Transverse colon (tissue), 4 donors: ENCODE measurements around the gene SMPD2. TPM values are rescaled to one million over a fixed set of nuclear protein-coding genes. Genes with fewer than 3 reads are reported as not detected.

ENCODE experiments used
- DNase-seq: peaks from one replicate; pipeline ENCODE4 v3.0.0-alpha.2; 2019
- H3K27ac ChIP-seq, 4 donors: fragments of 200-600 bp; sonication (generic); 2 replicates each; pipeline ENCODE4 v1.5.1; 2016 to 2018; ENCODE audit warnings: inconsistent platforms in 4 of 4
- H3K27me3 ChIP-seq: fragments of 200-600 bp; sonication (generic); 2 replicates; pipeline ENCODE4 v1.5.1; 2017; ENCODE audit warnings: inconsistent platforms
- H3K36me3 ChIP-seq, 4 donors: fragments of 200-600 bp; sonication (generic); 2 replicates each; pipeline ENCODE4 v1.5.1; 2017 to 2019; ENCODE audit warnings: inconsistent platforms in 4 of 4
- H3K4me1 ChIP-seq, 4 donors: fragments of 200-600 bp; sonication (generic); 2 replicates each; pipeline ENCODE4 v1.5.1; 2017 to 2020; ENCODE audit warnings: inconsistent platforms in 4 of 4
- H3K4me3 ChIP-seq, 4 donors: fragments of 200-600 bp; sonication (generic); 1 replicate in 1 of 4; 2 replicates in 3 of 4; pipeline versions ENCODE4 v1.5.1 to v1.6.1; 2017 to 2019; ENCODE audit warnings: inconsistent platforms in 4 of 4
- H3K9me3 ChIP-seq, 2 donors: fragments of 200-600 bp; sonication (generic); 2 replicates each; pipeline ENCODE4 v1.5.1; 2017 to 2019; ENCODE audit warnings: inconsistent platforms in 2 of 2
- EP300 ChIP-seq: sonication (generic); formaldehyde crosslinking; IDR thresholded peaks from one replicate; pipeline ENCODE4 v1.6.1; 2017; ENCODE audit warnings: antibody characterized with exemption, low read depth
- POLR2A ChIP-seq: fragments of 450-650 bp; IDR thresholded peaks from one replicate; pipeline ENCODE4 v1.6.1; 2016; ENCODE audit warnings: antibody characterized with exemption, mild to moderate bottlenecking, moderate library complexity
- POLR2AphosphoS5 ChIP-seq, 3 donors: sonication (generic); formaldehyde crosslinking; IDR thresholded peaks; one replicate each; pipeline ENCODE4 v1.6.1; 2016; ENCODE audit warnings: antibody characterized with exemption in 3 of 3
- WGBS, 2 donors: methylation state at CpG; one replicate each; pipeline ENCODE4 v1.1.5; 2018; ENCODE audit warnings: low coverage in 1 of 2; 5-methylcytosine and 5-hydroxymethylcytosine counted together
- in situ Hi-C, 4 donors: fragments of 200-750 bp; cut with MboI; loops; one replicate each; pipeline versions ENCODE4 v1.15.0 to v1.15.1; 2017; ENCODE audit warnings: low sequenced_read_pairs in 3 of 4, low pct_ligation_motif_present in 1 of 4, low pct_unique_long_range_greater_than_20kb in 1 of 4
- intact Hi-C: fragments of 100-400 bp; cut with DNase I; formaldehyde crosslinking; loops from one replicate; pipeline ENCODE4 v1.15.1; 2023; ENCODE audit warnings: low total_unique reads
- total RNA-seq, 4 donors: library from RNA; depleted of rRNA; stranded (reverse); fragments of >200 nt; gene quantifications; one replicate each; pipeline ENCODE4 v1.1.0, GENCODE V29; 2016
- TF ChIP-seq, protein P1 (sequence below), 5 experiments: fragments of 200-600 bp in 3 of 5; fragments of 450-650 bp in 2 of 5; sonication (generic) in 3 of 5; IDR thresholded peaks; 1 replicate in 2 of 5; 2 replicates in 3 of 5; pipeline ENCODE4 v1.5.1; 2016 to 2017; ENCODE audit warnings: antibody characterized with exemption in 5 of 5, inconsistent platforms in 3 of 5, mild to moderate bottlenecking in 2 of 5, moderate library complexity in 1 of 5

Gene SMPD2
- total RNA-seq, 4 donors from 2014 or later = 9.4 to 34.5 (median 30.3) TPM

DNA sequence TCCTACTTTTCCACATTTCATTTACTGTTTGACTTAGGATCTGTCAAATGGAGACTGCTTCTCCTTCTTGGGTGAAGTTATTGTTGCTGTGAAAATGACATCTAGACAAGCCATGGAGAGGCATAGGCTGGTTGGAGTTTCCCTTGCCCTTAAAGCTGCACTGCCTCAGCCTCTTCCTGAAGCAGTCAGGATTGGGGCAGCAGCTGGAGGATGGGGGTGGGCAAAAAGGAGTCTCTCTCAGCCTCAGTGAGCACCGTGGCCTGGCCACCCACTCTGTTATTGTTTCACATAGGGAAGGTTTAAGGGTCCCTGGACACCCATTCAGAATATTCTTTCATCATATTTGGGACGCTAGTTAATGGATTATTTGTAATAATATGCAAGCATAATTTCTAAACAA is 50.2 kb downstream of the SMPD2 start:
- WGBS, 2 donors = 60% methylated on average over 2 of the region's 2 CpGs; no CpG with 5 or more reads in 1 of the 2 donors
- in situ Hi-C loops = no loop called here

DNA sequence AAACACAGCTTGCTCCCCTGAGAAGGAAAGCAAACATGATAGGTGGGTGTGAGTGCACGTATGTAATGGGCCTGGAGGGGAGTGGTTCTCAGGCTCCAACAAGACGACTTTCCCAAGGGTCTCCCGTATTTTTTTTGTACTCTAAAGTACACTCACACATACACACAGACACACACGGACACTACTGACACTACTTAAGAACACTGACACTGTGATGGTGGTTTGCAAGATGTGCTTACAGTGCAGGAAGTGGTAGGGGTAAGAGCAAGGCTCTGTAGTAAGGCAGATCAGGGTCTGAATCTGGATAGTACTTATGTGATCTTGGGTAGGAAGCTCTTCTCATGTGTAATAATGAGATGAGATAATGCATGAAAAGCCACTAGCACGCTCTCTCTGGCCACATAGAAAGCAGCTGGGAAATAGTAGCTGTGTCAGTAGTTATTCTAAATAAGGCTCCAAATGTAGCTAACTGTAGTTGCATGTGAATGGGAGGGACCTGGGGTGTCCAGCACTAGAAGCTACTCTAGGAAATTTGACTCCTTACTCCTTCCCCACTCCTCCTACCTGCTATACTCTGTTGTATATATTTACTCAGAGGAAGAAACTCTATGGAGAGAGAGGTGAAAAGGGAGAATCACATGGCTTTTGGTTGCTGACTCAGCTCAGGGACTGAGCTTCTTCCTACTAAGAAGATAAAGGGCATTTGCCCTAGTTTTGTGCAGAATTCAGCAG is 50.8 kb downstream of the SMPD2 start:
- no peak for DNase-seq
- 55 to 59% methylated on average over 3 to 5 of the region's 5 CpGs for WGBS, 2 donors
- H3K4me3 ChIP-seq = no peak overlapping the region
- H3K9me3 ChIP-seq = no peaks in the 10 kb centered on the region
- no peak for TF ChIP-seq EP300
- TF ChIP-seq, protein P1, sequence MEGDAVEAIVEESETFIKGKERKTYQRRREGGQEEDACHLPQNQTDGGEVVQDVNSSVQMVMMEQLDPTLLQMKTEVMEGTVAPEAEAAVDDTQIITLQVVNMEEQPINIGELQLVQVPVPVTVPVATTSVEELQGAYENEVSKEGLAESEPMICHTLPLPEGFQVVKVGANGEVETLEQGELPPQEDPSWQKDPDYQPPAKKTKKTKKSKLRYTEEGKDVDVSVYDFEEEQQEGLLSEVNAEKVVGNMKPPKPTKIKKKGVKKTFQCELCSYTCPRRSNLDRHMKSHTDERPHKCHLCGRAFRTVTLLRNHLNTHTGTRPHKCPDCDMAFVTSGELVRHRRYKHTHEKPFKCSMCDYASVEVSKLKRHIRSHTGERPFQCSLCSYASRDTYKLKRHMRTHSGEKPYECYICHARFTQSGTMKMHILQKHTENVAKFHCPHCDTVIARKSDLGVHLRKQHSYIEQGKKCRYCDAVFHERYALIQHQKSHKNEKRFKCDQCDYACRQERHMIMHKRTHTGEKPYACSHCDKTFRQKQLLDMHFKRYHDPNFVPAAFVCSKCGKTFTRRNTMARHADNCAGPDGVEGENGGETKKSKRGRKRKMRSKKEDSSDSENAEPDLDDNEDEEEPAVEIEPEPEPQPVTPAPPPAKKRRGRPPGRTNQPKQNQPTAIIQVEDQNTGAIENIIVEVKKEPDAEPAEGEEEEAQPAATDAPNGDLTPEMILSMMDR (IDR thresholded peaks at IDR 0.05) = no peak
- no peak for TF ChIP-seq POLR2AphosphoS5 (IDR thresholded peaks at IDR 0.05)
- TF ChIP-seq POLR2A = no peak
- no peaks in the 10 kb centered on the region for H3K36me3 ChIP-seq
- H3K27ac ChIP-seq = peak overlapping the region in 1 of 4 donors; percentile 20
- no peaks in the 10 kb centered on the region for H3K4me1 ChIP-seq
- in situ Hi-C loops (no loop called here), intact Hi-C loops (no loop called here)
- no peaks in the 10 kb centered on the region for H3K27me3 ChIP-seq

More for the DNA sequence above, 50.2 kb downstream of the SMPD2 start:
- H3K4me1 ChIP-seq = peaks cover 0 to 2% (median under 1%) of the 10 kb centered on the region in 4 donors
- H3K9me3 ChIP-seq = no peaks in the 10 kb centered on the region
- H3K27me3 ChIP-seq = no peaks in the 10 kb centered on the region
- TF ChIP-seq, protein P1 (IDR thresholded peaks at IDR 0.05) = no peak
- TF ChIP-seq POLR2A (no peak), POLR2AphosphoS5 (IDR thresholded peaks at IDR 0.05) (no peak), EP300 (no peak)
- H3K4me3 ChIP-seq = no peak overlapping the region
- no peaks in the 10 kb centered on the region for H3K36me3 ChIP-seq
- DNase-seq = no peak
- intact Hi-C loops = no loop called here
- H3K27ac ChIP-seq = no peak overlapping the region

Other genes starting within 250 kb of the SMPD2 start
- gene CD164, start 58.3 kb upstream of the SMPD2 start, total RNA-seq = 100 to 1,000 TPM; 109 to 448 (median 313) TPM
- gene PPIL6, start 96 bp upstream of the SMPD2 start, total RNA-seq = 1 to 10 TPM in 2 of 4 donors, under 1 TPM in 1, not detected in 1; 0.64 to 4.0 (median 1.9) TPM
- 100 to 1,000 TPM in 2 of 4 donors, 10 to 100 TPM in 2; 85.3 to 241 (median 121) TPM for gene MICAL1, start 15.0 kb downstream of the SMPD2 start, total RNA-seq
- gene ZBTB24, start 42.5 kb downstream of the SMPD2 start, total RNA-seq = 1 to 10 TPM; 3.0 to 7.8 (median 5.7) TPM